GM12865 (cell line): Measurements from ENCODE around the gene CREB5.
A peak's percentile ranks its signal among the peaks of the same experiment; 100 is the strongest.

Experiments used
- DNase-seq: peaks from one replicate; pipeline ENCODE4 v3.0.0; 2010; ENCODE audit warnings: low read depth
- H3K4me3 ChIP-seq: 2 replicates; pipeline ENCODE4 v1.5.1; 2011; ENCODE audit warnings: mild to moderate bottlenecking, low read depth, low read length, control low read depth
- CTCF ChIP-seq: IDR thresholded peaks from 2 replicates; pipeline ENCODE4 v1.5.1; 2011; ENCODE audit warnings: low read length, control low read depth, low read depth, inconsistent platforms; ENCODE audit not compliant: insufficient read depth; ENCODE audit errors: missing control alignments

Gene CREB5

GRCh38 chr7:28480595-28480994, 68.3 kb downstream of the CREB5 start:
- H3K4me3 ChIP-seq = no peak overlapping the region

GRCh38 chr7:28481091-28481926, 69.0 kb downstream of the CREB5 start:
- DNase-seq = peak; percentile 93
- no peak for TF ChIP-seq CTCF
- no peak overlapping the region for H3K4me3 ChIP-seq

More at GRCh38 chr7:28480595-28480994, 68.3 kb downstream of the CREB5 start:
- peak; percentile 37 for DNase-seq
- TF ChIP-seq CTCF = no peak

GRCh38 chr7:28483112-28483511, 70.8 kb downstream of the CREB5 start:
- H3K4me3 ChIP-seq = no peak overlapping the region
- TF ChIP-seq CTCF = no peak
- no peak for DNase-seq

GRCh38 chr7:28483908-28484605, 71.7 kb downstream of the CREB5 start:
- no peak for TF ChIP-seq CTCF
- no peak for DNase-seq
- H3K4me3 ChIP-seq = no peak overlapping the region

GRCh38 chr7:28484606-28484935, 72.3 kb downstream of the CREB5 start:
- no peak overlapping the region for H3K4me3 ChIP-seq
- DNase-seq = no peak
- no peak for TF ChIP-seq CTCF

- TF ChIP-seq CTCF = no peak
- no peak for DNase-seq
These were observed 75.2 kb downstream of the CREB5 start for GRCh38 chr7:28487487-28487886.

More at GRCh38 chr7:28487487-28487886, 75.2 kb downstream of the CREB5 start:
- H3K4me3 ChIP-seq = no peak overlapping the region
